ENCODE measurements around the gene GNPTAB. TPM values are rescaled to one million over a fixed set of nuclear protein-coding genes. Genes with fewer than 3 reads are reported as not detected.

The GNPTAB gene
- total and polyA plus RNA-seq, 2 of the 4 experiments (the other 2 are of a cell fraction), result 16.0 to 24.2 TPM

DNA sequence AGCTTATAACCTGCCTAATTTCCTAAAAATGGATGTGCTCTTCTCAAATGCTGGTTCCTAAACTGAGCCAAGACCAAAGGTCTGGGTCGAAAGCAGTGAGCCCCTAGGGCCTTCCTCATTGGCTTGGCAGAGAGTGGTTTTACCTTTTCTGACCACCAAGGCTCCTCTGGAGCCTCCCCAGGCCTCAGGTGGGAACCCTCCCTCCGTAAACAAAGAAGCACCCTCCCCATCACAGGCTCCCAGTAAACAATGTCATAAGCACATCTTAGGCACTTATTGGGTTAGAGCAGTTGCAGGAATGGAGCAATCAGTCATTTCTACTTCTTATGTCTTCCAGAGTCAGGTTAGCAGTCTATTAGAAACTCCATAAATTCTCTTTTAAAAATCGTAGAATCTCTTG lies 127.3 kb downstream of the GNPTAB start:
- H3K4me1 ChIP-seq (ENCODE audit: control insufficient read depth, insufficient read depth, low read length), result no peaks in the 10 kb centered on the region
- ChIA-PET CTCF (no interaction called here), POLR2A (ENCODE audit: unreplicated experiment) (no interaction called here)
- H3K36me3 ChIP-seq (ENCODE audit: control insufficient read depth, insufficient read depth, low read length), result no peaks in the 10 kb centered on the region
- H3K27ac ChIP-seq (ENCODE audit: insufficient read depth, low read length), result no peak overlapping the region
- H2AK5ac ChIP-seq (ENCODE audit: low read depth, low read length), result no peak overlapping the region
- H3K79me1 ChIP-seq (ENCODE audit: low read depth in 1 of 2, low read length in 2 of 2), result peaks cover 14 to 30% of the 10 kb centered on the region in 2 experiments; a peak in 3 of 4 replicates
- H2BK20ac ChIP-seq (ENCODE audit: low read depth, low read length), result no peak overlapping the region
- no peaks in the 10 kb centered on the region for H3K9me3 ChIP-seq (ENCODE audit: control insufficient read depth, insufficient read depth, low read length)
- H4K20me1 ChIP-seq (ENCODE audit: insufficient read depth, low read length), result peaks cover 4% of the 10 kb centered on the region; the same call in 1 of the 2 replicates
- H2BK5ac ChIP-seq (ENCODE audit: low read depth, low read length, poor library complexity, severe bottlenecking), result no peak overlapping the region
- dilution Hi-C loops (cut with HindIII; ENCODE audit: low sequenced_read_pairs, unreplicated experiment), result no loop called here
- no CpG with 5 or more reads among the region's 3 CpGs for WGBS, 2 experiments (ENCODE audit: extremely low coverage in 2 of 2, insufficient read length in 1 of 2)
- H3K9ac ChIP-seq (ENCODE audit: low read depth, low read length), result no peak overlapping the region
- in situ Hi-C loops (cut with MboI; ENCODE audit: low sequenced_read_pairs), result no loop called here
- no peak overlapping the region for H3K4ac ChIP-seq (ENCODE audit: low read depth, low read length)
- intact Hi-C loops (cut with micrococcal nuclease), result no loop called here
- no peak overlapping the region for H2AK9ac ChIP-seq (replicated peaks; ENCODE audit: low read depth, low read length, poor library complexity)
- BruUV-seq (replicated peaks), result no TSS peak
- H4K91ac ChIP-seq (ENCODE audit: insufficient read depth, low read depth, low read length), result no peak overlapping the region
- H2AFZ ChIP-seq (replicated peaks; ENCODE audit: low read length, poor library complexity), result no peak overlapping the region
- H3K14ac ChIP-seq (replicated peaks; ENCODE audit: low read depth, low read length), result no peak overlapping the region
- H3K4me3 ChIP-seq (ENCODE audit: insufficient read depth, low read depth, low read length), result no peak overlapping the region
- no peak overlapping the region for H2BK15ac ChIP-seq (ENCODE audit: low read depth, low read length)
- no peak overlapping the region for H3K18ac ChIP-seq (ENCODE audit: low read depth, low read length)
- no peak overlapping the region for H2BK120ac ChIP-seq (ENCODE audit: low read depth, low read length)
- H3K27me3 ChIP-seq (ENCODE audit: control insufficient read depth, insufficient read depth, low read length), result no peaks in the 10 kb centered on the region
- no peak overlapping the region for H3K56ac ChIP-seq (ENCODE audit: extremely low read depth, insufficient read depth, low read length)
- H4K8ac ChIP-seq (ENCODE audit: low read depth in 2 of 2, low read length in 2 of 2), result no peak overlapping the region
- no peak overlapping the region for H3K23ac ChIP-seq (ENCODE audit: low read depth, low read length)
- H4K5ac ChIP-seq (ENCODE audit: low read depth, low read length), result no peak overlapping the region
- no peak for TF ChIP-seq CEBPB (IDR thresholded peaks at IDR 0.05; ENCODE audit: low read depth, low read length)
- no peak for TF ChIP-seq MXI1 (IDR thresholded peaks at IDR 0.05; ENCODE audit: borderline replicate concordance, low read depth, low read length)
- no peak for TF ChIP-seq BHLHE40 (IDR thresholded peaks at IDR 0.05; ENCODE audit: low read depth, low read length)
- no peak for TF ChIP-seq RCOR1 (IDR thresholded peaks at IDR 0.05; ENCODE audit: insufficient replicate concordance, low read length)
- no peak for TF ChIP-seq POLR2A (IDR thresholded peaks at IDR 0.05; ENCODE audit: low read depth, low read length)
- TF ChIP-seq, protein P1, sequence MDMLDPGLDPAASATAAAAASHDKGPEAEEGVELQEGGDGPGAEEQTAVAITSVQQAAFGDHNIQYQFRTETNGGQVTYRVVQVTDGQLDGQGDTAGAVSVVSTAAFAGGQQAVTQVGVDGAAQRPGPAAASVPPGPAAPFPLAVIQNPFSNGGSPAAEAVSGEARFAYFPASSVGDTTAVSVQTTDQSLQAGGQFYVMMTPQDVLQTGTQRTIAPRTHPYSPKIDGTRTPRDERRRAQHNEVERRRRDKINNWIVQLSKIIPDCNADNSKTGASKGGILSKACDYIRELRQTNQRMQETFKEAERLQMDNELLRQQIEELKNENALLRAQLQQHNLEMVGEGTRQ (IDR thresholded peaks at IDR 0.05; ENCODE audit: low read depth, low read length), result no peak
- TF ChIP-seq NFE2L2 (IDR thresholded peaks at IDR 0.05; ENCODE audit: low read depth, low read length), result no peak
- no peak for TF ChIP-seq RAD21 (IDR thresholded peaks at IDR 0.05; ENCODE audit: low read length)
- no peak for TF ChIP-seq FOS (IDR thresholded peaks at IDR 0.05; ENCODE audit: low read depth, low read length)
- TF ChIP-seq, protein P2, sequence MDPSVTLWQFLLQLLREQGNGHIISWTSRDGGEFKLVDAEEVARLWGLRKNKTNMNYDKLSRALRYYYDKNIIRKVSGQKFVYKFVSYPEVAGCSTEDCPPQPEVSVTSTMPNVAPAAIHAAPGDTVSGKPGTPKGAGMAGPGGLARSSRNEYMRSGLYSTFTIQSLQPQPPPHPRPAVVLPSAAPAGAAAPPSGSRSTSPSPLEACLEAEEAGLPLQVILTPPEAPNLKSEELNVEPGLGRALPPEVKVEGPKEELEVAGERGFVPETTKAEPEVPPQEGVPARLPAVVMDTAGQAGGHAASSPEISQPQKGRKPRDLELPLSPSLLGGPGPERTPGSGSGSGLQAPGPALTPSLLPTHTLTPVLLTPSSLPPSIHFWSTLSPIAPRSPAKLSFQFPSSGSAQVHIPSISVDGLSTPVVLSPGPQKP (IDR thresholded peaks at IDR 0.05; ENCODE audit: borderline replicate concordance, low read depth, low read length), result no peak
- no peak for TF ChIP-seq SMC3 (IDR thresholded peaks at IDR 0.05; ENCODE audit: low read depth, low read length)
- TF ChIP-seq MAFK (IDR thresholded peaks at IDR 0.05; ENCODE audit: low read depth, low read length), result no peak
- no peak for TF ChIP-seq RFX5 (IDR thresholded peaks at IDR 0.05; ENCODE audit: low read depth, low read length)
- TF ChIP-seq CHD1 (IDR thresholded peaks at IDR 0.05; ENCODE audit: low read depth, low read length), result no peak
- TF ChIP-seq, protein P3, sequence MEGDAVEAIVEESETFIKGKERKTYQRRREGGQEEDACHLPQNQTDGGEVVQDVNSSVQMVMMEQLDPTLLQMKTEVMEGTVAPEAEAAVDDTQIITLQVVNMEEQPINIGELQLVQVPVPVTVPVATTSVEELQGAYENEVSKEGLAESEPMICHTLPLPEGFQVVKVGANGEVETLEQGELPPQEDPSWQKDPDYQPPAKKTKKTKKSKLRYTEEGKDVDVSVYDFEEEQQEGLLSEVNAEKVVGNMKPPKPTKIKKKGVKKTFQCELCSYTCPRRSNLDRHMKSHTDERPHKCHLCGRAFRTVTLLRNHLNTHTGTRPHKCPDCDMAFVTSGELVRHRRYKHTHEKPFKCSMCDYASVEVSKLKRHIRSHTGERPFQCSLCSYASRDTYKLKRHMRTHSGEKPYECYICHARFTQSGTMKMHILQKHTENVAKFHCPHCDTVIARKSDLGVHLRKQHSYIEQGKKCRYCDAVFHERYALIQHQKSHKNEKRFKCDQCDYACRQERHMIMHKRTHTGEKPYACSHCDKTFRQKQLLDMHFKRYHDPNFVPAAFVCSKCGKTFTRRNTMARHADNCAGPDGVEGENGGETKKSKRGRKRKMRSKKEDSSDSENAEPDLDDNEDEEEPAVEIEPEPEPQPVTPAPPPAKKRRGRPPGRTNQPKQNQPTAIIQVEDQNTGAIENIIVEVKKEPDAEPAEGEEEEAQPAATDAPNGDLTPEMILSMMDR (conservative IDR thresholded peaks at IDR 0.05; ENCODE audit: low read depth, low read length), result no peak
- no peak for TF ChIP-seq MAZ (IDR thresholded peaks at IDR 0.05; ENCODE audit: borderline replicate concordance, low read depth, low read length)
- H3K9me1 ChIP-seq (ENCODE audit: insufficient read depth, low read length), result no peaks in the 10 kb centered on the region
- ATAC-seq (ENCODE audit: low read depth) (no peak), DNase-seq (no peak)
- H3K4me2 ChIP-seq (ENCODE audit: low read depth, low read length), result no peak overlapping the region
